NCI-H2107 (cell line): ENCODE results near the gene CSNK2B.

Source experiments
- DNase-seq: peaks from one replicate; lab custom pipeline; 2025; lab: John Stamatoyannopoulos, UW

Gene CSNK2B

GRCh38 chr6:31711233-31711632, 45.4 kb downstream of the CSNK2B start:
- DNase-seq, result no peak

- DNase-seq, result no peak
Measured at GRCh38 chr6:31712296-31712695, 46.4 kb downstream of the CSNK2B start.

GRCh38 chr6:31713465-31713864, 47.6 kb downstream of the CSNK2B start:
- no peak for DNase-seq

- DNase-seq, result no peak
Measured at GRCh38 chr6:31713991-31714684, 48.3 kb downstream of the CSNK2B start.

- no peak for DNase-seq
Measured at GRCh38 chr6:31715022-31715958, 49.4 kb downstream of the CSNK2B start, which contains the start of gene LY6G6D. LY6G6D (plus strand) TSS chr6:31715348; CDS start chr6:31715356, 8 bp downstream.

- no peak for DNase-seq
Measured at GRCh38 chr6:31717499-31718222, 51.8 kb downstream of the CSNK2B start.

GRCh38 chr6:31718265-31718664, 52.4 kb downstream of the CSNK2B start:
- no peak for DNase-seq

GRCh38 chr6:31719001-31719400, 53.1 kb downstream of the CSNK2B start:
- no peak for DNase-seq
